ENCODE measurements around the gene DSCAML1. TPM values are rescaled to one million over a fixed set of nuclear protein-coding genes. Genes with fewer than 3 reads are reported as not detected.
A peak's percentile ranks its signal among the peaks of the same experiment; 100 is the strongest.
"Not testable (repeated sequence)": the region's sequence is repeated elsewhere in the genome, so short reads cannot be mapped to it uniquely, and the experiment has no call there.

The DSCAML1 gene
- total and polyA plus RNA-seq, 7 experiments from 2014 or later, result 0.17 to 1.3 (median 0.60) TPM; not detected in 2

GRCh38 chr11:117409511-117409910 is 387.5 kb downstream of the DSCAML1 start:
- DNase-seq, result no peak
- ChIA-PET CTCF (no interaction called here), POLR2A (no interaction called here)
- no peaks in the 10 kb centered on the region for H3K4me1 Mint-ChIP-seq
- no peak overlapping the region for H3K27ac Mint-ChIP-seq
- no peaks in the 10 kb centered on the region for H3K27me3 Mint-ChIP-seq
- H3K9me3 Mint-ChIP-seq, result peaks cover 0 to 22% (median 9%) of the 10 kb centered on the region in 11 donors
- H3K9me3 ChIP-seq (ENCODE audit: control insufficient read depth in 2 of 3, low read length in 3 of 3), result peaks cover 0 to 14% (median 0%) of the 10 kb centered on the region in 3 experiments
- no peak overlapping the region for H3K4me3 ChIP-seq (ENCODE audit: low read length)
- H3K27me3 ChIP-seq (ENCODE audit: control insufficient read depth in 2 of 2, insufficient read depth in 2 of 2, low read length in 2 of 2), result no peaks in the 10 kb centered on the region
- H3K4me1 ChIP-seq (ENCODE audit: control insufficient read depth in 2 of 2, insufficient read depth in 2 of 2, low read length in 2 of 2), result no peaks in the 10 kb centered on the region
- H3K4me3 Mint-ChIP-seq, result no peak overlapping the region
- peaks cover 28 to 51% (median 43%) of the 10 kb centered on the region in 5 donors for H3K36me3 Mint-ChIP-seq
- ATAC-seq, result no peak
- H3K27ac ChIP-seq (ENCODE audit: low read depth, low read length), result no peak overlapping the region
- intact Hi-C loops (cut with micrococcal nuclease), result no loop called here
- H3K36me3 ChIP-seq (ENCODE audit: control insufficient read depth in 2 of 3, insufficient read depth in 3 of 3, low read length in 3 of 3), result peaks cover 0 to 43% (median 6%) of the 10 kb centered on the region in 3 experiments

GRCh38 chr11:117408356-117408755 is 388.7 kb downstream of the DSCAML1 start:
- no peak overlapping the region for H3K27ac Mint-ChIP-seq
- H3K4me1 Mint-ChIP-seq, result no peaks in the 10 kb centered on the region
- DNase-seq (no peak), ATAC-seq (no peak)
- peaks cover 0 to 28% (median 9%) of the 10 kb centered on the region in 11 donors for H3K9me3 Mint-ChIP-seq
- no peak overlapping the region for H3K4me3 Mint-ChIP-seq
- Histone ChIP-seq H3K27me3 (ENCODE audit: control insufficient read depth in 2 of 2, insufficient read depth in 2 of 2, low read length in 2 of 2) (no peaks in the 10 kb centered on the region), H3K36me3 (ENCODE audit: control insufficient read depth in 2 of 3, insufficient read depth in 3 of 3, low read length in 3 of 3) (peaks cover 0 to 46% (median 6%) of the 10 kb centered on the region in 3 experiments), H3K9me3 (ENCODE audit: control insufficient read depth in 2 of 3, low read length in 3 of 3) (peaks cover 0 to 14% (median 0%) of the 10 kb centered on the region in 3 experiments), H3K27ac (ENCODE audit: low read depth, low read length) (no peak overlapping the region), H3K4me3 (ENCODE audit: low read length) (no peak overlapping the region), H3K4me1 (ENCODE audit: control insufficient read depth in 2 of 2, insufficient read depth in 2 of 2, low read length in 2 of 2) (no peaks in the 10 kb centered on the region)
- H3K27me3 Mint-ChIP-seq, result no peaks in the 10 kb centered on the region
- POLR2A ChIA-PET, result no interaction called here
- peaks cover 39 to 62% (median 54%) of the 10 kb centered on the region in 5 donors for H3K36me3 Mint-ChIP-seq
- intact Hi-C loops (cut with micrococcal nuclease), result no loop called here
- CTCF ChIA-PET, result no interaction called here

- no peak overlapping the region for H3K4me3 Mint-ChIP-seq
- ChIA-PET POLR2A (no interaction called here), CTCF (no interaction called here)
- no peak overlapping the region for H3K27ac Mint-ChIP-seq
- Histone ChIP-seq H3K9me3 (ENCODE audit: control insufficient read depth in 2 of 3, low read length in 3 of 3) (peaks cover 0 to 14% (median 0%) of the 10 kb centered on the region in 3 experiments), H3K4me1 (ENCODE audit: control insufficient read depth in 2 of 2, insufficient read depth in 2 of 2, low read length in 2 of 2) (no peaks in the 10 kb centered on the region), H3K36me3 (ENCODE audit: control insufficient read depth in 2 of 3, insufficient read depth in 3 of 3, low read length in 3 of 3) (peaks cover 0 to 46% (median 6%) of the 10 kb centered on the region in 3 experiments), H3K27ac (ENCODE audit: low read depth, low read length) (no peak overlapping the region), H3K4me3 (ENCODE audit: low read length) (no peak overlapping the region), H3K27me3 (ENCODE audit: control insufficient read depth in 2 of 2, insufficient read depth in 2 of 2, low read length in 2 of 2) (no peaks in the 10 kb centered on the region)
- no peaks in the 10 kb centered on the region for H3K4me1 Mint-ChIP-seq
- H3K27me3 Mint-ChIP-seq, result no peaks in the 10 kb centered on the region
- H3K36me3 Mint-ChIP-seq, result peaks cover 46 to 76% (median 57%) of the 10 kb centered on the region in 5 donors
- ATAC-seq (no peak), DNase-seq (no peak)
- H3K9me3 Mint-ChIP-seq, result peaks cover 0 to 29% (median 12%) of the 10 kb centered on the region in 11 donors
- intact Hi-C loops (cut with micrococcal nuclease), result no loop called here
These were observed 390.0 kb downstream of the DSCAML1 start for GRCh38 chr11:117407016-117407415.

- H3K4me1 ChIP-seq (ENCODE audit: control insufficient read depth in 2 of 2, insufficient read depth in 2 of 2, low read length in 2 of 2); H3K4me3 Mint-ChIP-seq; CTCF ChIA-PET; ATAC-seq; POLR2A ChIA-PET; DNase-seq; H3K4me1 Mint-ChIP-seq; H3K4me3 ChIP-seq (ENCODE audit: low read length); H3K27ac Mint-ChIP-seq; intact Hi-C loops (cut with micrococcal nuclease); H3K27me3 ChIP-seq (ENCODE audit: control insufficient read depth in 2 of 2, insufficient read depth in 2 of 2, low read length in 2 of 2); H3K27me3 Mint-ChIP-seq; H3K27ac ChIP-seq (ENCODE audit: low read depth, low read length): not testable (repeated sequence)
- H3K36me3 Mint-ChIP-seq, result peaks cover 46 to 87% (median 64%) of the 10 kb centered on the region in 5 donors
- H3K36me3 ChIP-seq (ENCODE audit: control insufficient read depth in 2 of 3, insufficient read depth in 3 of 3, low read length in 3 of 3), result peaks cover 0 to 41% (median 6%) of the 10 kb centered on the region in 3 experiments
- peaks cover 0 to 29% (median 12%) of the 10 kb centered on the region in 11 donors for H3K9me3 Mint-ChIP-seq
- peaks cover 0 to 14% (median 0%) of the 10 kb centered on the region in 3 experiments for H3K9me3 ChIP-seq (ENCODE audit: control insufficient read depth in 2 of 3, low read length in 3 of 3)
These were observed 391.1 kb downstream of the DSCAML1 start for GRCh38 chr11:117405898-117406297.

GRCh38 chr11:117399100-117399840 is 397.7 kb downstream of the DSCAML1 start:
- Mint-ChIP-seq H3K36me3 (peaks cover 33 to 95% (median 83%) of the 10 kb centered on the region in 5 donors), H3K9me3 (peaks cover 0 to 33% (median 8%) of the 10 kb centered on the region in 11 donors), H3K27ac (peak overlapping the region in 1 of 9 donors; percentile 30)
- H3K4me3 Mint-ChIP-seq; H3K4me3 ChIP-seq (ENCODE audit: low read length); H3K4me1 ChIP-seq (ENCODE audit: control insufficient read depth in 2 of 2, insufficient read depth in 2 of 2, low read length in 2 of 2); H3K9me3 ChIP-seq (ENCODE audit: control insufficient read depth in 2 of 3, low read length in 3 of 3); H3K27ac ChIP-seq (ENCODE audit: low read depth, low read length); intact Hi-C loops (cut with micrococcal nuclease); H3K4me1 Mint-ChIP-seq; H3K27me3 Mint-ChIP-seq; DNase-seq; H3K27me3 ChIP-seq (ENCODE audit: control insufficient read depth in 2 of 2, insufficient read depth in 2 of 2, low read length in 2 of 2); POLR2A ChIA-PET; CTCF ChIA-PET; ATAC-seq: not testable (repeated sequence)
- peaks cover 8 to 42% (median 11%) of the 10 kb centered on the region in 3 experiments for H3K36me3 ChIP-seq (ENCODE audit: control insufficient read depth in 2 of 3, insufficient read depth in 3 of 3, low read length in 3 of 3)

- H3K27ac Mint-ChIP-seq; ATAC-seq; DNase-seq; POLR2A ChIA-PET; H3K4me1 Mint-ChIP-seq; CTCF ChIA-PET; H3K27me3 ChIP-seq (ENCODE audit: control insufficient read depth in 2 of 2, insufficient read depth in 2 of 2, low read length in 2 of 2); H3K4me1 ChIP-seq (ENCODE audit: control insufficient read depth in 2 of 2, insufficient read depth in 2 of 2, low read length in 2 of 2); H3K9me3 ChIP-seq (ENCODE audit: control insufficient read depth in 2 of 3, low read length in 3 of 3); H3K27ac ChIP-seq (ENCODE audit: low read depth, low read length); H3K4me3 Mint-ChIP-seq; H3K27me3 Mint-ChIP-seq; intact Hi-C loops (cut with micrococcal nuclease); H3K4me3 ChIP-seq (ENCODE audit: low read length): not testable (repeated sequence)
- peaks cover 8 to 48% (median 11%) of the 10 kb centered on the region in 3 experiments for H3K36me3 ChIP-seq (ENCODE audit: control insufficient read depth in 2 of 3, insufficient read depth in 3 of 3, low read length in 3 of 3)
- Mint-ChIP-seq H3K36me3 (peaks cover 29 to 95% (median 81%) of the 10 kb centered on the region in 5 donors), H3K9me3 (peaks cover 0 to 32% (median 4%) of the 10 kb centered on the region in 11 donors)
These were observed 398.4 kb downstream of the DSCAML1 start for GRCh38 chr11:117398618-117399017.
